IMR-90 (cell line): ENCODE data around the gene NXPH4. TPM values are rescaled to one million over a fixed set of nuclear protein-coding genes. Genes with fewer than 3 reads are reported as not detected.

Experiments used
- ATAC-seq: fragments of 200-7000 bp; cut with Tn5 transposase; 2 replicates; pipeline ENCODE4 v1.9.1; 2020; ENCODE audit warnings: low read depth, mild to moderate bottlenecking, moderate library complexity
- BruUV-seq: library from RNA; stranded (reverse); fragments of 400-500 nt; replicated peaks from 2 replicates; lab custom pipeline; 2021; lab: Mats Ljungman, UMichigan
- CTCF ChIA-PET: fragments of 300-600 bp; formaldehyde crosslinking; extraction: SDS; loops from one replicate; lab custom pipeline; 2021; ENCODE audit warnings: antibody characterized with exemption; lab: Yijun Ruan, JAX
- POLR2A ChIA-PET: fragments of 300-600 bp; sonication (Branson Sonifier 250); formaldehyde crosslinking; loops from one replicate; lab custom pipeline; 2022; ENCODE audit warnings: antibody characterized with exemption; ENCODE audit not compliant: unreplicated experiment; lab: Charles Lee
- DNase-seq: peaks from one replicate; pipeline ENCODE4 v3.0.0; 2013
- H2AFZ ChIP-seq: replicated peaks from 2 replicates; pipeline ENCODE3; 2013; ENCODE audit warnings: low read length, mild to moderate bottlenecking; ENCODE audit not compliant: poor library complexity
- H2AK5ac ChIP-seq: 2 replicates; pipeline ENCODE4 v1.6.1; 2013; ENCODE audit warnings: low read depth, low read length, inconsistent platforms
- H2AK9ac ChIP-seq: replicated peaks from 2 replicates; pipeline ENCODE3; 2013; ENCODE audit warnings: mild to moderate bottlenecking, low read depth, low read length, moderate library complexity; ENCODE audit not compliant: poor library complexity
- H2BK120ac ChIP-seq: 2 replicates; pipeline ENCODE4 v1.6.1; 2013; ENCODE audit warnings: low read depth, low read length, inconsistent platforms
- H2BK15ac ChIP-seq: 3 replicates; pipeline ENCODE4 v1.6.1; 2013; ENCODE audit warnings: low read depth, low read length, inconsistent platforms
- H2BK20ac ChIP-seq: 2 replicates; pipeline ENCODE4 v1.6.1; 2013; ENCODE audit warnings: low read depth, mild to moderate bottlenecking, inconsistent platforms, low read length, moderate library complexity
- H2BK5ac ChIP-seq: 2 replicates; pipeline ENCODE4 v1.6.1; 2013; ENCODE audit warnings: mild to moderate bottlenecking, low read depth, low read length, inconsistent platforms; ENCODE audit not compliant: poor library complexity, severe bottlenecking
- H3K14ac ChIP-seq: replicated peaks from 2 replicates; pipeline ENCODE4 v1.6.1; 2013; ENCODE audit warnings: low read depth, low read length, inconsistent platforms
- H3K18ac ChIP-seq: 2 replicates; pipeline ENCODE4 v1.6.1; 2013; ENCODE audit warnings: low read depth, low read length, control low read depth
- H3K23ac ChIP-seq: 2 replicates; pipeline ENCODE4 v1.6.1; 2013; ENCODE audit warnings: low read depth, low read length, inconsistent platforms
- H3K27ac ChIP-seq: 2 replicates; pipeline ENCODE4 v1.5.1; 2013; ENCODE audit warnings: mild to moderate bottlenecking, control low read depth, low read length; ENCODE audit not compliant: insufficient read depth
- H3K27me3 ChIP-seq: 2 replicates; pipeline ENCODE4 v1.6.1; 2013; ENCODE audit warnings: low read length; ENCODE audit not compliant: control insufficient read depth, insufficient read depth
- H3K36me3 ChIP-seq: 2 replicates; pipeline ENCODE4 v1.6.1; 2013; ENCODE audit warnings: low read length, mixed read lengths; ENCODE audit not compliant: control insufficient read depth, insufficient read depth
- H3K4ac ChIP-seq: 2 replicates; pipeline ENCODE4 v1.6.1; 2013; ENCODE audit warnings: low read depth, low read length, inconsistent platforms
- H3K4me1 ChIP-seq: 2 replicates; pipeline ENCODE4 v1.6.1; 2013; ENCODE audit warnings: low read length, mixed read lengths; ENCODE audit not compliant: control insufficient read depth, insufficient read depth
- H3K4me2 ChIP-seq: 2 replicates; pipeline ENCODE4 v1.6.1; 2013; ENCODE audit warnings: low read depth, mild to moderate bottlenecking, control low read depth, low read length, moderate library complexity
- H3K4me3 ChIP-seq: 2 replicates; pipeline ENCODE4 v1.5.1; 2013; ENCODE audit warnings: low read depth, mild to moderate bottlenecking, control low read depth, low read length, moderate library complexity; ENCODE audit not compliant: insufficient read depth
- H3K56ac ChIP-seq: 2 replicates; pipeline ENCODE4 v1.6.1; 2013; ENCODE audit warnings: low read length, inconsistent platforms; ENCODE audit not compliant: insufficient read depth; ENCODE audit errors: extremely low read depth
- H3K79me1 ChIP-seq, 2 experiments: 2 replicates each; pipeline ENCODE4 v1.6.1; 2013; ENCODE audit warnings: low read length in 2 of 2, inconsistent platforms in 1 of 2, low read depth in 1 of 2
- H3K9ac ChIP-seq: 2 replicates; pipeline ENCODE4 v1.6.1; 2013; ENCODE audit warnings: low read depth, low read length, control low read depth
- H3K9me1 ChIP-seq: 2 replicates; pipeline ENCODE4 v1.6.1; 2013; ENCODE audit warnings: low read length, inconsistent platforms; ENCODE audit not compliant: insufficient read depth
- H3K9me3 ChIP-seq: 2 replicates; pipeline ENCODE4 v1.6.1; 2013; ENCODE audit warnings: low read length; ENCODE audit not compliant: control insufficient read depth, insufficient read depth
- H4K20me1 ChIP-seq: 2 replicates; pipeline ENCODE4 v1.6.1; 2013; ENCODE audit warnings: low read length, inconsistent platforms; ENCODE audit not compliant: insufficient read depth
- H4K5ac ChIP-seq: 2 replicates; pipeline ENCODE4 v1.6.1; 2013; ENCODE audit warnings: mild to moderate bottlenecking, low read depth, low read length, control low read depth
- H4K8ac ChIP-seq, 2 experiments: 2 replicates each; pipeline ENCODE4 v1.6.1; 2013; ENCODE audit warnings: low read depth in 2 of 2, low read length in 2 of 2, control low read depth in 1 of 2, inconsistent platforms in 1 of 2
- H4K91ac ChIP-seq: 2 replicates; pipeline ENCODE4 v1.6.1; 2013; ENCODE audit warnings: low read depth, low read length, inconsistent platforms; ENCODE audit not compliant: insufficient read depth
- BHLHE40 ChIP-seq: fragments of 150-350 bp; IDR thresholded peaks from 2 replicates; pipeline ENCODE4 v1.6.1; 2016; ENCODE audit warnings: mild to moderate bottlenecking, low read depth, low read length
- FOS ChIP-seq: fragments of 150-350 bp; IDR thresholded peaks from 2 replicates; pipeline ENCODE4 v1.6.1; 2016; ENCODE audit warnings: low read depth, low read length
- NFE2L2 ChIP-seq: fragments of 150-350 bp; IDR thresholded peaks from 2 replicates; pipeline ENCODE4 v1.6.1; 2016; ENCODE audit warnings: low read depth, mild to moderate bottlenecking, low read length
- RAD21 ChIP-seq: IDR thresholded peaks from 2 replicates; pipeline ENCODE4 v1.6.1; 2012; ENCODE audit warnings: low read length, improper control_type of control experiment
- RCOR1 ChIP-seq: IDR thresholded peaks from 2 replicates; pipeline ENCODE4 v1.6.1; 2012; ENCODE audit warnings: mild to moderate bottlenecking, low read length, improper control_type of control experiment; ENCODE audit not compliant: insufficient replicate concordance
- SMC3 ChIP-seq: fragments of 150-350 bp; IDR thresholded peaks from 2 replicates; pipeline ENCODE4 v1.6.1; 2016; ENCODE audit warnings: low read depth, mild to moderate bottlenecking, antibody characterized with exemption, low read length, moderate library complexity
- USF2 ChIP-seq: fragments of 150-350 bp; IDR thresholded peaks from 2 replicates; pipeline ENCODE4 v1.6.1; 2017; ENCODE audit warnings: mild to moderate bottlenecking, antibody characterized with exemption, low read length, low read depth
- WGBS, 2 experiments: methylation state at CpG; one replicate each; pipeline versions ENCODE4 v1.1.5 to v1.1.7; 2013; ENCODE audit warnings: missing lambda C conversion rate in 2 of 2; ENCODE audit not compliant: insufficient read length in 1 of 2; ENCODE audit errors: extremely low coverage in 2 of 2; 5-methylcytosine and 5-hydroxymethylcytosine counted together
- dilution Hi-C: fragments of 300-500 bp; cut with HindIII; formaldehyde crosslinking; loops from one replicate; pipeline ENCODE4 v1.14.3; 2018; ENCODE audit warnings: low sequenced_read_pairs; ENCODE audit not compliant: unreplicated experiment
- in situ Hi-C: fragments of 300-500 bp; cut with MboI; formaldehyde crosslinking; loops from 3 replicates; pipeline ENCODE4 v1.14.3; 2019; ENCODE audit warnings: low sequenced_read_pairs, inconsistent platforms, mixed read lengths
- intact Hi-C: fragments of 100-400 bp; cut with micrococcal nuclease; formaldehyde crosslinking; loops from 2 replicates; pipeline ENCODE4 v1.10.0; 2022
- polyA plus RNA-seq, 3 experiments: library from polyadenylated mRNA; depleted of rRNA; stranded (reverse); fragments of >200 nt; gene quantifications; 2 replicates each; pipeline ENCODE4 v1.2.3, GENCODE V29; 2012; ENCODE audit warnings: low replicate concordance in 1 of 3
- total RNA-seq: library from RNA; depleted of rRNA; stranded (reverse); fragments of >200 nt; gene quantifications from 2 replicates; pipeline ENCODE4 v1.2.3, GENCODE V29; 2012
- TF ChIP-seq, protein P1 (sequence below): fragments of 150-350 bp; IDR thresholded peaks from 2 replicates; pipeline ENCODE4 v1.6.1; 2016; ENCODE audit warnings: low read depth, mild to moderate bottlenecking, low read length, moderate library complexity, borderline replicate concordance
- TF ChIP-seq, protein P2 (sequence below): conservative IDR thresholded peaks from 2 replicates; pipeline ENCODE4 v1.5.1; 2012; ENCODE audit warnings: mild to moderate bottlenecking, low read depth, low read length, improper control_type of control experiment

The NXPH4 gene
- total and polyA plus RNA-seq, 2 of the 4 experiments (the other 2 are of a cell fraction) = 0.36 to 3.8 TPM

- no peak overlapping the region for H3K4me2 ChIP-seq
- DNase-seq (no peak), ATAC-seq (peak; percentile 28; the same call in 1 of the 2 replicates)
- no peak overlapping the region for H3K4me3 ChIP-seq
- H3K27me3 ChIP-seq = no peaks in the 10 kb centered on the region
- no peak overlapping the region for H2BK5ac ChIP-seq
- BruUV-seq = no TSS peak
- no peak overlapping the region for H3K14ac ChIP-seq
- peaks cover 5 to 55% of the 10 kb centered on the region in 2 experiments for H3K79me1 ChIP-seq
- H3K4me1 ChIP-seq = peaks cover 8% of the 10 kb centered on the region
- H3K9ac ChIP-seq = no peak overlapping the region
- H2BK120ac ChIP-seq = no peak overlapping the region
- WGBS, 2 experiments = 87% methylated on average over 10 of the region's 11 CpGs; no CpG with 5 or more reads in 1 of the 2 experiments
- dilution Hi-C loops (no loop called here), intact Hi-C loops (no loop called here), in situ Hi-C loops (no loop called here)
- TF ChIP-seq, protein P1, sequence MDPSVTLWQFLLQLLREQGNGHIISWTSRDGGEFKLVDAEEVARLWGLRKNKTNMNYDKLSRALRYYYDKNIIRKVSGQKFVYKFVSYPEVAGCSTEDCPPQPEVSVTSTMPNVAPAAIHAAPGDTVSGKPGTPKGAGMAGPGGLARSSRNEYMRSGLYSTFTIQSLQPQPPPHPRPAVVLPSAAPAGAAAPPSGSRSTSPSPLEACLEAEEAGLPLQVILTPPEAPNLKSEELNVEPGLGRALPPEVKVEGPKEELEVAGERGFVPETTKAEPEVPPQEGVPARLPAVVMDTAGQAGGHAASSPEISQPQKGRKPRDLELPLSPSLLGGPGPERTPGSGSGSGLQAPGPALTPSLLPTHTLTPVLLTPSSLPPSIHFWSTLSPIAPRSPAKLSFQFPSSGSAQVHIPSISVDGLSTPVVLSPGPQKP = no peak
- peak; percentile 56; the same call in 1 of the 2 replicates for TF ChIP-seq SMC3
- TF ChIP-seq USF2 = no peak
- TF ChIP-seq BHLHE40 = no peak
- TF ChIP-seq, protein P2, sequence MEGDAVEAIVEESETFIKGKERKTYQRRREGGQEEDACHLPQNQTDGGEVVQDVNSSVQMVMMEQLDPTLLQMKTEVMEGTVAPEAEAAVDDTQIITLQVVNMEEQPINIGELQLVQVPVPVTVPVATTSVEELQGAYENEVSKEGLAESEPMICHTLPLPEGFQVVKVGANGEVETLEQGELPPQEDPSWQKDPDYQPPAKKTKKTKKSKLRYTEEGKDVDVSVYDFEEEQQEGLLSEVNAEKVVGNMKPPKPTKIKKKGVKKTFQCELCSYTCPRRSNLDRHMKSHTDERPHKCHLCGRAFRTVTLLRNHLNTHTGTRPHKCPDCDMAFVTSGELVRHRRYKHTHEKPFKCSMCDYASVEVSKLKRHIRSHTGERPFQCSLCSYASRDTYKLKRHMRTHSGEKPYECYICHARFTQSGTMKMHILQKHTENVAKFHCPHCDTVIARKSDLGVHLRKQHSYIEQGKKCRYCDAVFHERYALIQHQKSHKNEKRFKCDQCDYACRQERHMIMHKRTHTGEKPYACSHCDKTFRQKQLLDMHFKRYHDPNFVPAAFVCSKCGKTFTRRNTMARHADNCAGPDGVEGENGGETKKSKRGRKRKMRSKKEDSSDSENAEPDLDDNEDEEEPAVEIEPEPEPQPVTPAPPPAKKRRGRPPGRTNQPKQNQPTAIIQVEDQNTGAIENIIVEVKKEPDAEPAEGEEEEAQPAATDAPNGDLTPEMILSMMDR = peak; percentile 50
- no peak for TF ChIP-seq NFE2L2
- no peak for TF ChIP-seq FOS
- TF ChIP-seq RCOR1 = no peak
- TF ChIP-seq RAD21 = peak; percentile 42
- ChIA-PET POLR2A (no interaction called here), CTCF (interaction anchor here (0.9 to 1.3 kb wide), 4 partner anchors 42 to 104 kb away, joined by 3 read pairs; no protein-coding TSS in a partner anchor)
- no peak overlapping the region for H2BK20ac ChIP-seq
- H4K91ac ChIP-seq = no peak overlapping the region
- H2BK15ac ChIP-seq = no peak overlapping the region
- no peak overlapping the region for H3K56ac ChIP-seq
- H4K5ac ChIP-seq = no peak overlapping the region
- H2AK5ac ChIP-seq = no peak overlapping the region
- no peak overlapping the region for H3K18ac ChIP-seq
- H4K8ac ChIP-seq = no peak overlapping the region
- H3K9me3 ChIP-seq = no peaks in the 10 kb centered on the region
- H4K20me1 ChIP-seq = peaks cover 39% of the 10 kb centered on the region
- no peak overlapping the region for H3K4ac ChIP-seq
- no peak overlapping the region for H2AFZ ChIP-seq
- no peak overlapping the region for H2AK9ac ChIP-seq
- no peak overlapping the region for H3K23ac ChIP-seq
- H3K9me1 ChIP-seq = no peaks in the 10 kb centered on the region; the same call in 1 of the 2 replicates
- H3K27ac ChIP-seq = no peak overlapping the region
- H3K36me3 ChIP-seq = peaks cover 87% of the 10 kb centered on the region
Measured at GRCh38 chr12:57173089-57173488, 43.5 kb upstream of the NXPH4 start.
